Stimulated activated CD4-positive, alpha-beta T cell treated with anti-CD3 and anti-CD28 coated beads, Interleukin-4, amount 100 ng/mL, for 1 hour (primary cell): ENCODE data around the gene ATP11A.
"Not testable (repeated sequence)": the region's sequence is repeated elsewhere in the genome, so short reads cannot be mapped to it uniquely, and the experiment has no call there.

ENCODE experiments used
- DNase-seq: peaks from one replicate; pipeline ENCODE4 v3.0.0-alpha.2; 2020

ATP11A gene

GRCh38 chr13:112693831-112694497, 4.1 kb downstream of the ATP11A start:
- no peak for DNase-seq

GRCh38 chr13:112695121-112695520, 5.3 kb downstream of the ATP11A start:
- no peak for DNase-seq

- no peak for DNase-seq
Observed at GRCh38 chr13:112696001-112696868, 6.4 kb downstream of the ATP11A start.

GRCh38 chr13:112696869-112697465, 7.1 kb downstream of the ATP11A start:
- DNase-seq = no peak

- no peak for DNase-seq
Observed at GRCh38 chr13:112697756-112698655, 8.2 kb downstream of the ATP11A start.

GRCh38 chr13:112699322-112699918, 9.6 kb downstream of the ATP11A start:
- DNase-seq = no peak

GRCh38 chr13:112700291-112701060, 10.6 kb downstream of the ATP11A start:
- DNase-seq = no peak

GRCh38 chr13:112702341-112702985, 12.6 kb downstream of the ATP11A start:
- no peak for DNase-seq

GRCh38 chr13:112702986-112703379, 13.1 kb downstream of the ATP11A start:
- no peak for DNase-seq

- no peak for DNase-seq
Observed at GRCh38 chr13:112703449-112704284, 13.8 kb downstream of the ATP11A start.

GRCh38 chr13:112704308-112705145, 14.7 kb downstream of the ATP11A start:
- DNase-seq = no peak

- no peak for DNase-seq
Observed at GRCh38 chr13:112705286-112705685, 15.4 kb downstream of the ATP11A start.

- no peak for DNase-seq
Observed at GRCh38 chr13:112706171-112706570, 16.3 kb downstream of the ATP11A start.

- no peak for DNase-seq
Observed at GRCh38 chr13:112708560-112709240, 18.9 kb downstream of the ATP11A start.

- DNase-seq = not testable (repeated sequence)
Observed at GRCh38 chr13:112709316-112709715, 19.5 kb downstream of the ATP11A start.

- DNase-seq = no peak
Observed at GRCh38 chr13:112709825-112710783, 20.3 kb downstream of the ATP11A start.

GRCh38 chr13:112710855-112711527, 21.2 kb downstream of the ATP11A start:
- no peak for DNase-seq
